Endothelial cell of umbilical vein (primary cell): ENCODE results near the gene B3GALT5. TPM values are rescaled to one million over a fixed set of nuclear protein-coding genes. Genes with fewer than 3 reads are reported as not detected.

Source experiments
- BruUV-seq: library from RNA; stranded (reverse); fragments of 400-500 nt; replicated peaks from 2 replicates; lab custom pipeline; 2021; lab: Mats Ljungman, UMichigan
- CTCF ChIA-PET: fragments of 300-600, 350-600 bp; sonication (Branson Sonifier 250); formaldehyde crosslinking; loops from one replicate; lab custom pipeline; 2021; ENCODE audit warnings: antibody characterized with exemption, inconsistent platforms; lab: Charles Lee
- POLR2A ChIA-PET: fragments of 300-600, 350-600 bp; sonication (Branson Sonifier 250); formaldehyde crosslinking; loops from one replicate; lab custom pipeline; 2021; ENCODE audit warnings: antibody characterized with exemption, inconsistent platforms; lab: Charles Lee
- DNase-seq: peaks from one replicate; pipeline ENCODE4 v3.0.0-alpha.2; 2011; ENCODE audit warnings: low read depth, low spot score
- FAIRE-seq: peaks from 2 replicates; lab custom pipeline; 2011; peaks lifted over from hg19 to GRCh38; lab: Jason Lieb, UNC
- H2AFZ ChIP-seq: 2 replicates; pipeline ENCODE4 v1.6.0; 2012; ENCODE audit warnings: low read depth, low read length, control low read depth, inconsistent platforms
- H3K27ac ChIP-seq: 2 replicates; pipeline ENCODE4 v1.5.1; 2011; ENCODE audit warnings: low read depth, mild to moderate bottlenecking, control low read depth, low read length, moderate library complexity; ENCODE audit not compliant: insufficient read depth
- H3K27me3 ChIP-seq, 2 experiments: 2 replicates each; pipeline versions ENCODE4 v1.6.0 to v1.6.1; 2011; ENCODE audit warnings: low read length in 2 of 2, mixed read lengths in 1 of 2; ENCODE audit not compliant: control insufficient read depth in 2 of 2, insufficient read depth in 2 of 2
- H3K36me3 ChIP-seq, 2 experiments: 2 replicates in 1 of 2; 3 replicates in 1 of 2; pipeline ENCODE4 v1.5.1; 2011; ENCODE audit warnings: low read length in 2 of 2, mild to moderate bottlenecking in 1 of 2, moderate library complexity in 1 of 2; ENCODE audit not compliant: control insufficient read depth in 2 of 2, insufficient read depth in 2 of 2; ENCODE audit errors: extremely low read depth in 1 of 2
- H3K4me1 ChIP-seq: 3 replicates; pipeline ENCODE4 v1.5.1; 2011; ENCODE audit warnings: mild to moderate bottlenecking, low read length; ENCODE audit not compliant: control insufficient read depth, insufficient read depth; ENCODE audit errors: extremely low read depth
- H3K4me2 ChIP-seq: 2 replicates; pipeline ENCODE4 v1.6.1; 2011; ENCODE audit warnings: low read length, control low read depth, mixed read lengths; ENCODE audit not compliant: insufficient read depth
- H3K4me3 ChIP-seq, 3 experiments: fragments of 200-600 bp in 1 of 3; sonication (generic), shearing (Covaris generic) in 1 of 3; replicated peaks in 1 of 3; 2 replicates each; pipeline ENCODE4 v1.5.1; 2011 to 2016; ENCODE audit warnings: control low read depth in 3 of 3, low read length in 3 of 3, mild to moderate bottlenecking in 2 of 3, inconsistent platforms in 1 of 3, low read depth in 1 of 3, moderate library complexity in 1 of 3; ENCODE audit not compliant: insufficient read depth in 1 of 3
- H3K79me2 ChIP-seq: 2 replicates; pipeline ENCODE4 v1.6.0; 2012; ENCODE audit warnings: low read length, inconsistent platforms; ENCODE audit not compliant: control insufficient read depth, insufficient read depth
- H3K9ac ChIP-seq: replicated peaks from 2 replicates; pipeline ENCODE3; 2011; ENCODE audit warnings: low read length, control low read depth; ENCODE audit not compliant: insufficient read depth; ENCODE audit errors: extremely low read depth
- H3K9me1 ChIP-seq: replicated peaks from 3 replicates; pipeline ENCODE4 v1.6.0; 2011; ENCODE audit warnings: mild to moderate bottlenecking, low read length; ENCODE audit not compliant: control insufficient read depth, insufficient read depth; ENCODE audit errors: extremely low read depth
- H3K9me3 ChIP-seq: replicated peaks from 2 replicates; pipeline ENCODE4 v1.5.1; 2012; ENCODE audit warnings: low read length, inconsistent platforms; ENCODE audit not compliant: control insufficient read depth, insufficient read depth
- H4K20me1 ChIP-seq: replicated peaks from 2 replicates; pipeline ENCODE3; 2011; ENCODE audit warnings: mild to moderate bottlenecking, low read length; ENCODE audit not compliant: control insufficient read depth, insufficient read depth; ENCODE audit errors: extremely low read depth
- CTCF ChIP-seq, 2 donors: IDR thresholded peaks; 1 replicate in 1 of 2; 2 replicates in 1 of 2; pipeline ENCODE4 v1.5.1; 2011; ENCODE audit warnings: low read length in 2 of 2, mild to moderate bottlenecking in 2 of 2, moderate library complexity in 2 of 2, control low read depth in 1 of 2, inconsistent platforms in 1 of 2, low read depth in 1 of 2; ENCODE audit not compliant: insufficient read depth in 1 of 2; ENCODE audit errors: extremely low read depth in 1 of 2
- EZH2 ChIP-seq: IDR thresholded peaks from 2 replicates; pipeline ENCODE4 v1.6.1; 2012; ENCODE audit warnings: borderline replicate concordance, low read depth, mild to moderate bottlenecking, moderate library complexity, low read length, inconsistent platforms; ENCODE audit not compliant: severe bottlenecking
- FOS ChIP-seq: IDR thresholded peaks from 2 replicates; pipeline ENCODE4 v1.6.1; 2011; ENCODE audit warnings: mild to moderate bottlenecking, low read length, moderate library complexity, borderline replicate concordance; ENCODE audit not compliant: insufficient read depth
- GATA2 ChIP-seq: IDR thresholded peaks from 2 replicates; pipeline ENCODE4 v1.7.0; 2011; ENCODE audit warnings: low read depth, mild to moderate bottlenecking, moderate library complexity, mixed read lengths, low read length; ENCODE audit not compliant: insufficient read length, insufficient read depth
- JUN ChIP-seq: IDR thresholded peaks from 2 replicates; pipeline ENCODE4 v1.6.1; 2011; ENCODE audit warnings: borderline replicate concordance, low read depth; ENCODE audit not compliant: insufficient read length, insufficient read depth
- MAX ChIP-seq: IDR thresholded peaks from 2 replicates; pipeline ENCODE4 v1.6.1; 2011; ENCODE audit not compliant: insufficient read depth, insufficient read length
- MYC ChIP-seq: IDR thresholded peaks from one replicate; pipeline ENCODE4 v1.6.1; 2011; ENCODE audit warnings: mild to moderate bottlenecking, low read depth, low read length
- POLR2A ChIP-seq: IDR thresholded peaks from 2 replicates; pipeline ENCODE4 v1.6.1; 2012; ENCODE audit warnings: low read depth, mild to moderate bottlenecking, control low read depth, low read length
- POLR2AphosphoS5 ChIP-seq: IDR thresholded peaks from 2 replicates; pipeline ENCODE4 v1.6.1; 2012; ENCODE audit warnings: low read depth, mild to moderate bottlenecking, control low read depth, low read length, moderate library complexity; ENCODE audit not compliant: insufficient read depth
- dilution Hi-C: fragments of 300-500 bp; cut with MboI; formaldehyde crosslinking; loops from one replicate; pipeline ENCODE4 v1.15.0; 2019; ENCODE audit warnings: low sequenced_read_pairs; ENCODE audit not compliant: extremely low pct_ligation_motif_present
- intact Hi-C: fragments of 100-400 bp; cut with micrococcal nuclease; formaldehyde crosslinking; loops from one replicate; pipeline ENCODE4 v1.10.0; 2022
- polyA plus RNA-seq, 4 experiments: library from polyadenylated mRNA; depleted of rRNA in 3 of 4; stranded (reverse) in 3 of 4; unstranded in 1 of 4; fragments of >200 nt; gene quantifications; 2 replicates each; pipeline versions ENCODE4 v1.2.1 to v1.2.3, GENCODE V29; 2011 to 2012; ENCODE audit warnings: missing spikeins in 1 of 4
- total RNA-seq: library from RNA; stranded (reverse); gene quantifications from 2 replicates; pipeline ENCODE4 v1.2.3, GENCODE V29; 2021

B3GALT5 gene
- total and polyA plus RNA-seq, 2 donors (not counting 3 experiments of a cell fraction or from before 2014, with no cell fraction given) = 0.04 TPM; not detected in 1

DNA sequence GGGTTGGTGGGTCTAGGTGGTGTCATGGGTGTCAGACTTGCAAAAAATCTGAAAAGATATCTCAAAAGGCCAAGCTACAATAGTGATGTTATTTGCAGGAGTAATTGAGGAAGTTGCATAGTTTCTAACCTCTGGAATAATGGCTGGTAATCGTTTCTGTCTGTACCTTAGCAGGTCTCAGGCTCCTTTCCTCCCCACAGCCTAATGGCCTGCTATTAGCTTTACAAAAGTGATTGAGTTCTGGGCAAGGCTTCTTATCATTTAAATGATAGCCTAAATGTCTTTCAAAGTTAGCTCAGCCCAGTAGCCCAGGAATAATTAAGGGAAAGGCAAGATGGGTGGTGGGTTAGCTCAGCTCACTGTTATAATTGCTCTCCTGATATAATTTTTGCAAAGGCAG is 94.6 kb downstream of the B3GALT5 start:
- Histone ChIP-seq H3K79me2 (no peaks in the 10 kb centered on the region), H3K27ac (no peak overlapping the region), H3K4me3 (no peak overlapping the region), H3K9ac (no peak overlapping the region), H3K27me3 (no peaks in the 10 kb centered on the region), H4K20me1 (no peaks in the 10 kb centered on the region), H3K36me3 (no peaks in the 10 kb centered on the region), H3K9me3 (no peaks in the 10 kb centered on the region), H3K9me1 (no peaks in the 10 kb centered on the region), H2AFZ (no peak overlapping the region), H3K4me2 (no peak overlapping the region), H3K4me1 (no peaks in the 10 kb centered on the region)
- no peak for DNase-seq
- no peak for FAIRE-seq
- intact Hi-C loops = no loop called here
- dilution Hi-C loops = loop anchor here (25.0 kb wide), 1 partner anchor 195 kb away; no protein-coding TSS in a partner anchor
- ChIA-PET CTCF (interaction anchor here (1.1 kb wide), 1 partner anchor 189 kb away, joined by 5 read pairs; no protein-coding TSS in a partner anchor), POLR2A (no interaction called here)
- BruUV-seq = no TSS peak
- no peak for TF ChIP-seq CTCF (IDR thresholded peaks at IDR 0.05; ENCODE audit: extremely low read depth in 1 of 2, insufficient read depth in 1 of 2, low read depth in 1 of 2, low read length in 2 of 2)
- TF ChIP-seq EZH2 = no peak
- no peak for TF ChIP-seq POLR2AphosphoS5
- no peak for TF ChIP-seq FOS
- TF ChIP-seq MYC = no peak
- TF ChIP-seq JUN = no peak
- TF ChIP-seq GATA2 = no peak
- TF ChIP-seq MAX = no peak
- no peak for TF ChIP-seq POLR2A
